Ishikawa (cell line): ENCODE data around the gene ELANE.
A peak's percentile ranks its signal among the peaks of the same experiment; 100 is the strongest.

Experiments used
- CEBPB ChIP-seq: IDR thresholded peaks from 2 replicates; pipeline ENCODE4 v1.6.1; 2012
- TCF12 ChIP-seq: IDR thresholded peaks from 2 replicates; pipeline ENCODE4 v1.6.1; 2012; ENCODE audit warnings: low read depth

GRCh38 chr19:858868-859843 is 7.1 kb downstream of the ELANE start, which contains the start of gene CFD:
- TF ChIP-seq CEBPB (peak; percentile 26; the same call in 1 of the 2 replicates), TCF12 (no peak; the same call in 1 of the 2 replicates)
